ENCODE results near the gene POMT2. TPM values are rescaled to one million over a fixed set of nuclear protein-coding genes. Genes with fewer than 3 reads are reported as not detected.

POMT2 gene
- 9.9 and 12.5 TPM in 2 replicates for total RNA-seq

DNA sequence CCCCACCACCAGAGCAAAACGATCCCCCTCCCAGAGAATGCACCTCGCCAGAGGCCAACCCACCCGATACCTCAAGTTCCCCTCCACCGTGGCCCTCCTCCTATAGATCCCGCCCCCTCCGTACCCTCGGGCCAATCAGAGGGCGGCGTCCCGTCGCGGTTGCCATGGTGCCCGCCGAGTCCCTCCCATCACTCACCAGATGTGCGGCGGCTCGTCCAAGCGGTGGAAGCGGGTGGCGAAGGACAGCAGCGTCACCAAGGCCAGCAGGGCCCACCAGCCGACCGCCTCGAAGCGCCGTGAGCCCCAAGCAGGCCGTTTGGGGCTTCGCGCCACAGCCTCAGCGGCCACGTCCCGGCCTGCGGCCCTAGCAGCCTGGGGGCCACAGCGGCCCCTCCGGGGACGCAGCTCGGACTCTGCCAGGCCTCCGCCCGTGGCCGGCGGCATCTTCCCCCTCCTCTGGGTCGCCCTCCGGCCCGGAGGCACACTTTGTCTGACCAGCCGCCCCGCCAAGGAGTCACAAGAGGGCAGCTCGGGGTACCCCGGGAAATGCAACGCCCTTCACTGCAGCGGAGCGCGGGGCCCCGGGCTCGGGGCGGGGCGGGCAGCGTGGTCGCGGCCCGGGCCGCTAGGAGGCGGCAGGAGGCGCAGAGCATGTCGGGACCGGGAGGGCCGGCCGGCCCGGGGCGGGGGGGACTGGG, at the start of gene POMT2:
Gene POMT2, minus strand, starts transcription at position 646 of the 698 bp plus-strand sequence. Its CDS starts 202 bp downstream, at position 444.

GRCh38 chr14:77271113-77271710, 49.5 kb downstream of the POMT2 start, which contains the start of gene NGB:
TSS of gene NGB (minus strand) at chr14:77271206. CDS start at chr14:77270937, 269 bp downstream.

Other genes starting within 250 kb of the POMT2 start
- gene CIPC, start 222.6 kb downstream of the POMT2 start, total RNA-seq: 8.2 and 13.0 TPM in 2 replicates
- gene ZDHHC22, start 179.1 kb downstream of the POMT2 start, total RNA-seq: not detected in 2 replicates
- gene TMEM63C, start 139.1 kb downstream of the POMT2 start, total RNA-seq: under 0.01 and 0.56 TPM in 2 replicates
- not detected in 2 replicates for gene NGB, start 49.7 kb downstream of the POMT2 start, total RNA-seq
- 22.6 and 23.4 TPM in 2 replicates for gene GSTZ1, start 153 bp upstream of the POMT2 start, total RNA-seq
- 11.0 and 15.3 TPM in 2 replicates for gene TMED8, start 56.2 kb upstream of the POMT2 start, total RNA-seq
- gene SAMD15, start 56.5 kb upstream of the POMT2 start, total RNA-seq: 2.5 and 4.2 TPM in 2 replicates
- 0.19 and 0.28 TPM in 2 replicates for gene NOXRED1, start 102.6 kb upstream of the POMT2 start, total RNA-seq
- 29.3 and 33.3 TPM in 2 replicates for gene VIPAS39, start 136.7 kb upstream of the POMT2 start, total RNA-seq
- 124 and 237 TPM in 2 replicates for gene AHSA1, start 137.2 kb upstream of the POMT2 start, total RNA-seq
- gene ISM2, start 177.9 kb upstream of the POMT2 start, total RNA-seq: 0.19 and 3.1 TPM in 2 replicates

Measured in regular cardiac myocyte (primary cell).